ENCODE data around the gene SUSD2.

GRCh38 chr22:24154826-24155225 lies 26.5 kb upstream of the SUSD2 start:
- no peak for TF ChIP-seq CTCF (optimal IDR thresholded peaks at IDR 0.05 in 1 of 3, IDR thresholded peaks at IDR 0.05 in 1 of 3, conservative IDR thresholded peaks at IDR 0.05 in 1 of 3; ENCODE audit: extremely low read depth in 1 of 3, insufficient read depth in 2 of 3, low read length in 3 of 3)
- no peak for TF ChIP-seq EZH2 (IDR thresholded peaks at IDR 0.05; ENCODE audit: low read length)

All from keratinocyte (primary cell).